ENCODE results near the gene KLK7. TPM values are rescaled to one million over a fixed set of nuclear protein-coding genes. Genes with fewer than 3 reads are reported as not detected.

Gene KLK7
- total and polyA plus RNA-seq, 2 donors (not counting 3 experiments of a cell fraction or from before 2014, with no cell fraction given) = not detected

- CTCF ChIA-PET = no interaction called here
These were observed 23.8 kb downstream of the KLK7 start for GRCh38 chr19:50959731-50960500.

More at GRCh38 chr19:50959731-50960500, 23.8 kb downstream of the KLK7 start:
- no peaks in the 10 kb centered on the region for H3K4me1 ChIP-seq (ENCODE audit: control insufficient read depth, extremely low read depth, insufficient read depth, low read length)
- H3K36me3 ChIP-seq (ENCODE audit: control insufficient read depth in 2 of 2, extremely low read depth in 1 of 2, insufficient read depth in 2 of 2, low read length in 2 of 2) = no peaks in the 10 kb centered on the region
- H3K27ac ChIP-seq (ENCODE audit: insufficient read depth, low read depth, low read length) = no peak overlapping the region
- no peak overlapping the region for H3K4me2 ChIP-seq (ENCODE audit: insufficient read depth, low read length)
- H3K27me3 ChIP-seq (ENCODE audit: control insufficient read depth in 2 of 2, insufficient read depth in 2 of 2, low read length in 2 of 2) = no peaks in the 10 kb centered on the region
- H4K20me1 ChIP-seq (replicated peaks; ENCODE audit: control insufficient read depth, extremely low read depth, insufficient read depth, low read length) = no peaks in the 10 kb centered on the region
- POLR2A ChIA-PET = no interaction called here
- no peak overlapping the region for H2AFZ ChIP-seq (ENCODE audit: low read depth, low read length)
- DNase-seq (ENCODE audit: low read depth, low spot score) (no peak), FAIRE-seq (no peak)
- BruUV-seq (replicated peaks) = no TSS peak
- no peaks in the 10 kb centered on the region for H3K9me1 ChIP-seq (replicated peaks; ENCODE audit: control insufficient read depth, extremely low read depth, insufficient read depth, low read length)
- no peaks in the 10 kb centered on the region for H3K79me2 ChIP-seq (ENCODE audit: control insufficient read depth, insufficient read depth, low read length)
- no peak overlapping the region for H3K4me3 ChIP-seq (replicated peaks in 1 of 3; ENCODE audit: insufficient read depth in 1 of 3, low read depth in 1 of 3, low read length in 3 of 3)
- intact Hi-C loops (cut with micrococcal nuclease) = no loop called here
- no peaks in the 10 kb centered on the region for H3K9me3 ChIP-seq (replicated peaks; ENCODE audit: control insufficient read depth, insufficient read depth, low read length)
- TF ChIP-seq CTCF (IDR thresholded peaks at IDR 0.05; ENCODE audit: extremely low read depth in 1 of 2, insufficient read depth in 1 of 2, low read depth in 1 of 2, low read length in 2 of 2) (no peak), POLR2AphosphoS5 (IDR thresholded peaks at IDR 0.05; ENCODE audit: insufficient read depth, low read depth, low read length) (no peak), JUN (IDR thresholded peaks at IDR 0.05; ENCODE audit: borderline replicate concordance, insufficient read depth, insufficient read length, low read depth) (no peak), FOS (IDR thresholded peaks at IDR 0.05; ENCODE audit: borderline replicate concordance, insufficient read depth, low read length) (no peak), EZH2 (IDR thresholded peaks at IDR 0.05; ENCODE audit: borderline replicate concordance, low read depth, low read length, severe bottlenecking) (no peak)
- TF ChIP-seq, protein P1, sequence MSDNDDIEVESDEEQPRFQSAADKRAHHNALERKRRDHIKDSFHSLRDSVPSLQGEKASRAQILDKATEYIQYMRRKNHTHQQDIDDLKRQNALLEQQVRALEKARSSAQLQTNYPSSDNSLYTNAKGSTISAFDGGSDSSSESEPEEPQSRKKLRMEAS (IDR thresholded peaks at IDR 0.05; ENCODE audit: insufficient read depth, insufficient read length) = no peak
- dilution Hi-C loops (cut with MboI; ENCODE audit: extremely low pct_ligation_motif_present, low sequenced_read_pairs) = no loop called here
- no peak overlapping the region for H3K9ac ChIP-seq (replicated peaks; ENCODE audit: extremely low read depth, insufficient read depth, low read length)

Data from endothelial cell of umbilical vein (primary cell).